IMR-90 (cell line): ENCODE data around the gene RASSF4. TPM values are rescaled to one million over a fixed set of nuclear protein-coding genes. Genes with fewer than 3 reads are reported as not detected.
A peak's percentile ranks its signal among the peaks of the same experiment; 100 is the strongest.

ENCODE experiments used
- ATAC-seq: fragments of 200-7000 bp; cut with Tn5 transposase; 2 replicates; pipeline ENCODE4 v1.9.1; 2020; ENCODE audit warnings: low read depth, mild to moderate bottlenecking, moderate library complexity
- BruUV-seq: library from RNA; stranded (reverse); fragments of 400-500 nt; replicated peaks from 2 replicates; lab custom pipeline; 2021; lab: Mats Ljungman, UMichigan
- CTCF ChIA-PET: fragments of 300-600 bp; formaldehyde crosslinking; extraction: SDS; loops from one replicate; lab custom pipeline; 2021; ENCODE audit warnings: antibody characterized with exemption; lab: Yijun Ruan, JAX
- POLR2A ChIA-PET: fragments of 300-600 bp; sonication (Branson Sonifier 250); formaldehyde crosslinking; loops from one replicate; lab custom pipeline; 2022; ENCODE audit warnings: antibody characterized with exemption; ENCODE audit not compliant: unreplicated experiment; lab: Charles Lee
- DNase-seq: peaks from one replicate; pipeline ENCODE4 v3.0.0; 2013
- H2AFZ ChIP-seq: replicated peaks from 2 replicates; pipeline ENCODE3; 2013; ENCODE audit warnings: low read length, mild to moderate bottlenecking; ENCODE audit not compliant: poor library complexity
- H2AK5ac ChIP-seq: 2 replicates; pipeline ENCODE4 v1.6.1; 2013; ENCODE audit warnings: low read depth, low read length, inconsistent platforms
- H2AK9ac ChIP-seq: replicated peaks from 2 replicates; pipeline ENCODE3; 2013; ENCODE audit warnings: mild to moderate bottlenecking, low read depth, low read length, moderate library complexity; ENCODE audit not compliant: poor library complexity
- H2BK120ac ChIP-seq: 2 replicates; pipeline ENCODE4 v1.6.1; 2013; ENCODE audit warnings: low read depth, low read length, inconsistent platforms
- H2BK15ac ChIP-seq: 3 replicates; pipeline ENCODE4 v1.6.1; 2013; ENCODE audit warnings: low read depth, low read length, inconsistent platforms
- H2BK20ac ChIP-seq: 2 replicates; pipeline ENCODE4 v1.6.1; 2013; ENCODE audit warnings: low read depth, mild to moderate bottlenecking, inconsistent platforms, low read length, moderate library complexity
- H2BK5ac ChIP-seq: 2 replicates; pipeline ENCODE4 v1.6.1; 2013; ENCODE audit warnings: mild to moderate bottlenecking, low read depth, low read length, inconsistent platforms; ENCODE audit not compliant: poor library complexity, severe bottlenecking
- H3K14ac ChIP-seq: replicated peaks from 2 replicates; pipeline ENCODE4 v1.6.1; 2013; ENCODE audit warnings: low read depth, low read length, inconsistent platforms
- H3K18ac ChIP-seq: 2 replicates; pipeline ENCODE4 v1.6.1; 2013; ENCODE audit warnings: low read depth, low read length, control low read depth
- H3K23ac ChIP-seq: 2 replicates; pipeline ENCODE4 v1.6.1; 2013; ENCODE audit warnings: low read depth, low read length, inconsistent platforms
- H3K27ac ChIP-seq: 2 replicates; pipeline ENCODE4 v1.5.1; 2013; ENCODE audit warnings: mild to moderate bottlenecking, control low read depth, low read length; ENCODE audit not compliant: insufficient read depth
- H3K27me3 ChIP-seq: 2 replicates; pipeline ENCODE4 v1.6.1; 2013; ENCODE audit warnings: low read length; ENCODE audit not compliant: control insufficient read depth, insufficient read depth
- H3K36me3 ChIP-seq: 2 replicates; pipeline ENCODE4 v1.6.1; 2013; ENCODE audit warnings: low read length, mixed read lengths; ENCODE audit not compliant: control insufficient read depth, insufficient read depth
- H3K4ac ChIP-seq: 2 replicates; pipeline ENCODE4 v1.6.1; 2013; ENCODE audit warnings: low read depth, low read length, inconsistent platforms
- H3K4me1 ChIP-seq: 2 replicates; pipeline ENCODE4 v1.6.1; 2013; ENCODE audit warnings: low read length, mixed read lengths; ENCODE audit not compliant: control insufficient read depth, insufficient read depth
- H3K4me2 ChIP-seq: 2 replicates; pipeline ENCODE4 v1.6.1; 2013; ENCODE audit warnings: low read depth, mild to moderate bottlenecking, control low read depth, low read length, moderate library complexity
- H3K4me3 ChIP-seq: 2 replicates; pipeline ENCODE4 v1.5.1; 2013; ENCODE audit warnings: low read depth, mild to moderate bottlenecking, control low read depth, low read length, moderate library complexity; ENCODE audit not compliant: insufficient read depth
- H3K56ac ChIP-seq: 2 replicates; pipeline ENCODE4 v1.6.1; 2013; ENCODE audit warnings: low read length, inconsistent platforms; ENCODE audit not compliant: insufficient read depth; ENCODE audit errors: extremely low read depth
- H3K79me1 ChIP-seq, 2 experiments: 2 replicates each; pipeline ENCODE4 v1.6.1; 2013; ENCODE audit warnings: low read length in 2 of 2, inconsistent platforms in 1 of 2, low read depth in 1 of 2
- H3K9ac ChIP-seq: 2 replicates; pipeline ENCODE4 v1.6.1; 2013; ENCODE audit warnings: low read depth, low read length, control low read depth
- H3K9me1 ChIP-seq: 2 replicates; pipeline ENCODE4 v1.6.1; 2013; ENCODE audit warnings: low read length, inconsistent platforms; ENCODE audit not compliant: insufficient read depth
- H3K9me3 ChIP-seq: 2 replicates; pipeline ENCODE4 v1.6.1; 2013; ENCODE audit warnings: low read length; ENCODE audit not compliant: control insufficient read depth, insufficient read depth
- H4K20me1 ChIP-seq: 2 replicates; pipeline ENCODE4 v1.6.1; 2013; ENCODE audit warnings: low read length, inconsistent platforms; ENCODE audit not compliant: insufficient read depth
- H4K5ac ChIP-seq: 2 replicates; pipeline ENCODE4 v1.6.1; 2013; ENCODE audit warnings: mild to moderate bottlenecking, low read depth, low read length, control low read depth
- H4K8ac ChIP-seq, 2 experiments: 2 replicates each; pipeline ENCODE4 v1.6.1; 2013; ENCODE audit warnings: low read depth in 2 of 2, low read length in 2 of 2, control low read depth in 1 of 2, inconsistent platforms in 1 of 2
- H4K91ac ChIP-seq: 2 replicates; pipeline ENCODE4 v1.6.1; 2013; ENCODE audit warnings: low read depth, low read length, inconsistent platforms; ENCODE audit not compliant: insufficient read depth
- BHLHE40 ChIP-seq: fragments of 150-350 bp; IDR thresholded peaks from 2 replicates; pipeline ENCODE4 v1.6.1; 2016; ENCODE audit warnings: mild to moderate bottlenecking, low read depth, low read length
- ELK1 ChIP-seq: fragments of 150-350 bp; IDR thresholded peaks from 2 replicates; pipeline ENCODE4 v1.6.1; 2016; ENCODE audit warnings: low read depth, mild to moderate bottlenecking, low read length, moderate library complexity, borderline replicate concordance
- MAFK ChIP-seq: IDR thresholded peaks from 2 replicates; pipeline ENCODE4 v1.6.1; 2012; ENCODE audit warnings: low read depth, low read length, improper control_type of control experiment
- NFE2L2 ChIP-seq: fragments of 150-350 bp; IDR thresholded peaks from 2 replicates; pipeline ENCODE4 v1.6.1; 2016; ENCODE audit warnings: low read depth, mild to moderate bottlenecking, low read length
- RFX5 ChIP-seq: IDR thresholded peaks from 2 replicates; pipeline ENCODE4 v1.8.0; 2012; ENCODE audit warnings: low read depth, mild to moderate bottlenecking, low read length, moderate library complexity
- USF2 ChIP-seq: fragments of 150-350 bp; IDR thresholded peaks from 2 replicates; pipeline ENCODE4 v1.6.1; 2017; ENCODE audit warnings: mild to moderate bottlenecking, antibody characterized with exemption, low read length, low read depth
- WGBS, 2 experiments: methylation state at CpG; one replicate each; pipeline versions ENCODE4 v1.1.5 to v1.1.7; 2013; ENCODE audit warnings: missing lambda C conversion rate in 2 of 2; ENCODE audit not compliant: insufficient read length in 1 of 2; ENCODE audit errors: extremely low coverage in 2 of 2; 5-methylcytosine and 5-hydroxymethylcytosine counted together
- dilution Hi-C: fragments of 300-500 bp; cut with HindIII; formaldehyde crosslinking; loops from one replicate; pipeline ENCODE4 v1.14.3; 2018; ENCODE audit warnings: low sequenced_read_pairs; ENCODE audit not compliant: unreplicated experiment
- in situ Hi-C: fragments of 300-500 bp; cut with MboI; formaldehyde crosslinking; loops from 3 replicates; pipeline ENCODE4 v1.14.3; 2019; ENCODE audit warnings: low sequenced_read_pairs, inconsistent platforms, mixed read lengths
- intact Hi-C: fragments of 100-400 bp; cut with micrococcal nuclease; formaldehyde crosslinking; loops from 2 replicates; pipeline ENCODE4 v1.10.0; 2022
- polyA plus RNA-seq, 3 experiments: library from polyadenylated mRNA; depleted of rRNA; stranded (reverse); fragments of >200 nt; gene quantifications; 2 replicates each; pipeline ENCODE4 v1.2.3, GENCODE V29; 2012; ENCODE audit warnings: low replicate concordance in 1 of 3
- total RNA-seq: library from RNA; depleted of rRNA; stranded (reverse); fragments of >200 nt; gene quantifications from 2 replicates; pipeline ENCODE4 v1.2.3, GENCODE V29; 2012
- TF ChIP-seq, protein P1 (sequence below): conservative IDR thresholded peaks from 2 replicates; pipeline ENCODE4 v1.5.1; 2012; ENCODE audit warnings: mild to moderate bottlenecking, low read depth, low read length, improper control_type of control experiment

Gene RASSF4
- total and polyA plus RNA-seq, 2 of the 4 experiments (the other 2 are of a cell fraction): 5.9 to 8.6 TPM

- Histone ChIP-seq H3K9me1 (peaks cover 5% of the 10 kb centered on the region), H2BK120ac (no peak overlapping the region), H2BK20ac (no peak overlapping the region), H3K4me1 (peaks cover 8% of the 10 kb centered on the region), H3K23ac (no peak overlapping the region), H3K14ac (no peak overlapping the region), H4K5ac (no peak overlapping the region), H3K4me3 (no peak overlapping the region), H3K4ac (no peak overlapping the region), H3K36me3 (peaks cover 6% of the 10 kb centered on the region), H3K27ac (no peak overlapping the region), H3K4me2 (no peak overlapping the region), H2BK5ac (no peak overlapping the region), H2AK5ac (no peak overlapping the region), H4K8ac (no peak overlapping the region), H2AFZ (no peak overlapping the region), H3K18ac (no peak overlapping the region), H3K56ac (no peak overlapping the region), H2BK15ac (no peak overlapping the region), H4K20me1 (no peaks in the 10 kb centered on the region), H3K27me3 (no peaks in the 10 kb centered on the region), H3K79me1 (peaks cover 16 to 42% of the 10 kb centered on the region in 2 experiments), H4K91ac (no peak overlapping the region), H3K9ac (no peak overlapping the region), H3K9me3 (no peaks in the 10 kb centered on the region), H2AK9ac (no peak overlapping the region)
- DNase-seq (no peak), ATAC-seq (no peak)
- TF ChIP-seq BHLHE40: no peak
- TF ChIP-seq, protein P1, sequence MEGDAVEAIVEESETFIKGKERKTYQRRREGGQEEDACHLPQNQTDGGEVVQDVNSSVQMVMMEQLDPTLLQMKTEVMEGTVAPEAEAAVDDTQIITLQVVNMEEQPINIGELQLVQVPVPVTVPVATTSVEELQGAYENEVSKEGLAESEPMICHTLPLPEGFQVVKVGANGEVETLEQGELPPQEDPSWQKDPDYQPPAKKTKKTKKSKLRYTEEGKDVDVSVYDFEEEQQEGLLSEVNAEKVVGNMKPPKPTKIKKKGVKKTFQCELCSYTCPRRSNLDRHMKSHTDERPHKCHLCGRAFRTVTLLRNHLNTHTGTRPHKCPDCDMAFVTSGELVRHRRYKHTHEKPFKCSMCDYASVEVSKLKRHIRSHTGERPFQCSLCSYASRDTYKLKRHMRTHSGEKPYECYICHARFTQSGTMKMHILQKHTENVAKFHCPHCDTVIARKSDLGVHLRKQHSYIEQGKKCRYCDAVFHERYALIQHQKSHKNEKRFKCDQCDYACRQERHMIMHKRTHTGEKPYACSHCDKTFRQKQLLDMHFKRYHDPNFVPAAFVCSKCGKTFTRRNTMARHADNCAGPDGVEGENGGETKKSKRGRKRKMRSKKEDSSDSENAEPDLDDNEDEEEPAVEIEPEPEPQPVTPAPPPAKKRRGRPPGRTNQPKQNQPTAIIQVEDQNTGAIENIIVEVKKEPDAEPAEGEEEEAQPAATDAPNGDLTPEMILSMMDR: no peak
- no peak for TF ChIP-seq ELK1
- TF ChIP-seq USF2: no peak
- TF ChIP-seq RFX5: no peak
- no peak for TF ChIP-seq NFE2L2
- peak; percentile 39; the same call in 1 of the 2 replicates for TF ChIP-seq MAFK
- POLR2A ChIA-PET: interaction anchor here (0.7 kb wide), 1 partner anchor 25 kb away, joined by 3 read pairs; the partner anchor contains the start of gene DEPP1
- BruUV-seq: TSS peak; percentile 73
- 100% methylated on average over 2 of the region's 10 CpGs; no CpG with 5 or more reads in 1 of the 2 experiments for WGBS, 2 experiments
- dilution Hi-C loops: no loop called here
- CTCF ChIA-PET: interaction anchor here (1.8 to 2.3 kb wide), 3 partner anchors 20 to 71 kb away, joined by 4 to 7 read pairs (median 5); no protein-coding TSS in a partner anchor
- intact Hi-C loops: loop anchor here (10.0 kb wide), 1 partner anchor 461 kb away; no protein-coding TSS in a partner anchor
- in situ Hi-C loops: no loop called here
Observed at GRCh38 chr10:45003432-45004000, 43.9 kb downstream of the RASSF4 start.
